Small intestine (tissue), 7 donors: ENCODE data around the gene KIF14. TPM values are rescaled to one million over a fixed set of nuclear protein-coding genes. Genes with fewer than 3 reads are reported as not detected.

ENCODE experiments used
- DNase-seq, 2 donors: peaks; one replicate each; pipeline versions ENCODE4 v3.0.0 to v3.0.0-alpha.2; 2013
- FAIRE-seq: peaks from 2 replicates; lab custom pipeline; 2012; peaks lifted over from hg19 to GRCh38; lab: Jason Lieb, UNC
- H3K27ac ChIP-seq, 3 donors: one replicate each; pipeline ENCODE4 v1.5.1; 2013; ENCODE audit warnings: low read length in 2 of 3, mild to moderate bottlenecking in 2 of 3, control low read depth in 1 of 3, inconsistent platforms in 1 of 3, low read depth in 1 of 3, moderate library complexity in 1 of 3
- H3K27me3 ChIP-seq, 3 donors: one replicate each; pipeline ENCODE4 v1.6.1; 2013; ENCODE audit warnings: low read length in 3 of 3, inconsistent platforms in 1 of 3; ENCODE audit not compliant: control insufficient read depth in 3 of 3, insufficient read depth in 3 of 3
- H3K36me3 ChIP-seq, 3 donors: one replicate each; pipeline ENCODE4 v1.6.1; 2013; ENCODE audit warnings: low read length in 3 of 3, inconsistent platforms in 1 of 3, low read depth in 1 of 3, mild to moderate bottlenecking in 1 of 3, moderate library complexity in 1 of 3; ENCODE audit not compliant: control insufficient read depth in 3 of 3, insufficient read depth in 2 of 3
- H3K4me1 ChIP-seq, 3 donors: one replicate each; pipeline ENCODE4 v1.6.1; 2013; ENCODE audit warnings: low read length in 2 of 3, inconsistent platforms in 1 of 3, low read depth in 1 of 3, mild to moderate bottlenecking in 1 of 3, moderate library complexity in 1 of 3; ENCODE audit not compliant: control insufficient read depth in 3 of 3, insufficient read depth in 2 of 3
- H3K4me3 ChIP-seq, 3 donors: one replicate each; pipeline ENCODE4 v1.5.1; 2013; ENCODE audit warnings: low read length in 3 of 3, control low read depth in 1 of 3, inconsistent platforms in 1 of 3, low read depth in 1 of 3, mild to moderate bottlenecking in 1 of 3, moderate library complexity in 1 of 3
- H3K9me3 ChIP-seq, 2 donors: one replicate each; pipeline ENCODE4 v1.6.1; 2013; ENCODE audit warnings: low read depth in 1 of 2, low read length in 1 of 2; ENCODE audit not compliant: control insufficient read depth in 2 of 2, insufficient read depth in 1 of 2
- WGBS, 3 donors: extraction: QIAGEN DNeasy Blood & Tissue Kit; methylation state at CpG; one replicate each; pipeline ENCODE4 v1.1.7; 2013; 5-methylcytosine and 5-hydroxymethylcytosine counted together
- polyA plus RNA-seq, 4 donors: library from polyadenylated mRNA; stranded (reverse) in 3 of 4; unstranded in 1 of 4; fragments of 200-250 nt in 3 of 4; fragments of 120-200 nt in 1 of 4; gene quantifications; one replicate each; pipeline versions ENCODE4 v1.2.1 to v1.2.3, GENCODE V29; 2013
- donor health status: healthy with polysubstance abuse.
- donor health status: control.
- donor health status: control.
- donor health status: Bipolar disorder and iron deficiency.
- donor health status: healthy.

KIF14 gene
- polyA plus RNA-seq, 4 donors, result 0.22 to 2.8 (median 1.9) TPM; not detected in 1

DNA sequence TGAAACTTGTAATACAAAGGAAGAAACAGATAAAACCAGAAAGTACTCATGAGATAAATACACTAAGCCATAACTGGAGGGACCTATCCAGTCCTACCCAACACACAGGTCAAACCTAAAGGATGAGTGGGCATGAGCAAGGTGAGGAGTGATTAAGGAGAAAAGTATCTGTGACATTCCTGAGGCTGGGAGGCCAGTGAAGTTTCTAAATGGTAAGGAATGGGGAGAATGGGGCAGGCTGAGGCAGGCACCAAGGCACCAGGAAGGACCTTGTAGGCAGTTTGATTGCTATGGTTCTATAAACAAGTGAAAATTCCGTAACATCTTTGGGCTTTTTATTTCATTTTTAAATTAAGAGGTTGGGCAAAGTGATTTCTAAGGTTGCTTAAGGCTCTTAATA is 38.7 kb upstream of the KIF14 start:
- peaks cover 0 to 3% (median 2%) of the 10 kb centered on the region in 3 donors for H3K4me1 ChIP-seq
- H3K27ac ChIP-seq, result no peak overlapping the region
- peaks cover 13 to 33% (median 26%) of the 10 kb centered on the region in 3 donors for H3K36me3 ChIP-seq
- no peak overlapping the region for H3K4me3 ChIP-seq
- DNase-seq, result no peak
- 95 to 100% (median 96%) methylated on average over 1 of the region's 1 CpG for WGBS, 3 donors
- no peaks in the 10 kb centered on the region for H3K9me3 ChIP-seq
- FAIRE-seq, result no peak
- H3K27me3 ChIP-seq, result no peaks in the 10 kb centered on the region

DNA sequence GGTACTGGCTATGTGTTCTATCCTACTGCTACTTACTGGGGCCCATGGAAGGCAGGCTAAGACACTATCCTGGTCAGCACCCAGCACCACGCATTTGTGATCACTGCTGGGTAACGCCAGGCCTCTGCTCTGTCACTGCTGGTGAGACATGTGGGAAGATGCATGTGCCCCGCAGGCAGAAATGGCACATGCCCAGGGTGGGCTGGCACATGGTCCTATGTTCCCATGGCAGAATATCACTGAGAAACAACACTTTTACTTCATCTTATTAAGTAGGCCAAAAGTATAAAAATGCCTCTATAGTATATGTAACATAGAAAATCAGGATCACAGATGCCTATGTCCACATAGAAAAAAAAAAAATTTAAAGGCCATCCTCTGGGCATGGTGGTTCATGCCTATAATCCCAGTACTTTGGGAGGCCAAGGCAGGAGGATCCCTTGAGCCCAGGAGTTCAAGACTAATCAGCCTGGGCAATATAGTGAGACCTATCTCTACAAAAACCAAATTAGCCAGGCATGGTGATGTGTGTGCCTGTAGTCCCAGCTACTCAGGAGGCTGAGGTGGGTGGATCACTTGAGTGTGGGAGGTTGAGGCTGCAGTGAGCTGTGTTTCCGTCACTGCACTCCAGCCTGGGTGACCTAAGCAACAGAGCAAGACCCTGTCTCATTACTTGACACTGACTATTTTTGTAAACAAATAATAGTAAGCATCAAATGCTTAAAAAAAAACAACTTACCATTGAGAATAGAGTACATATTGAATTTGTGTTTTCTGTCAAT is 37.7 kb upstream of the KIF14 start:
- Histone ChIP-seq H3K4me3 (no peak overlapping the region), H3K27ac (no peak overlapping the region), H3K4me1 (peaks cover 0 to 2% (median 0%) of the 10 kb centered on the region in 3 donors), H3K9me3 (no peaks in the 10 kb centered on the region), H3K36me3 (peaks cover 17 to 36% (median 23%) of the 10 kb centered on the region in 3 donors), H3K27me3 (no peaks in the 10 kb centered on the region)
- no peak for FAIRE-seq
- WGBS, 3 donors, result 83 to 99% (median 97%) methylated on average over 4 of the region's 4 CpGs
- no peak for DNase-seq

- FAIRE-seq (no peak), DNase-seq (no peak)
- H3K4me1 ChIP-seq, result no peaks in the 10 kb centered on the region
- WGBS, 3 donors, result 87 to 99% (median 90%) methylated on average over 5 of the region's 5 CpGs
- no peak overlapping the region for H3K27ac ChIP-seq
- no peak overlapping the region for H3K4me3 ChIP-seq
- H3K36me3 ChIP-seq, result peaks cover 11 to 33% (median 24%) of the 10 kb centered on the region in 3 donors
- no peaks in the 10 kb centered on the region for H3K9me3 ChIP-seq
- H3K27me3 ChIP-seq, result no peaks in the 10 kb centered on the region
Observed at GRCh38 chr1:200654660-200655059, 34.1 kb upstream of the KIF14 start.

DNA sequence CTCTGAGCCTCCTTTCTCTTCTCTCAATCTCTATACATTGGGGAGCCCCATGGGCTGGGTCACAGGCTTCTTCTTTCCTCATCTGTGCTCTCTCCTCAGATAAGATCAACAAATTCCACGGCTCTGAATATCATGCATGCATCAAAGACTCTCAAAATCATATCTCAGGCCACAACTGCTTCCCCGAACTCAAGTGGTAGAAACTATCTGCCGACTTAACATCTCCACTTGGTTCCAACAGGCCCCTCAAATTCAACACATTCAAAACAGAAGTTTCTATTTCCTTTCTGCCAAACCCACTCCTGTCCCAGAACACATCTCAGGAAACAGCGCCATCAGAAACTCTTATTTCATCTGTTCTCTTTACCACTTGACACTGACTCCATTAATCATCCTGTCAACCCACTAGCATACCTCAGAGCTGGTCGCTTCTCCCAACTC is 32.5 kb upstream of the KIF14 start:
- DNase-seq, result no peak
- 62 to 86% (median 65%) methylated on average over 5 of the region's 5 CpGs for WGBS, 3 donors
- no peaks in the 10 kb centered on the region for H3K4me1 ChIP-seq
- no peak overlapping the region for H3K27ac ChIP-seq
- FAIRE-seq, result no peak
- no peaks in the 10 kb centered on the region for H3K27me3 ChIP-seq
- no peaks in the 10 kb centered on the region for H3K9me3 ChIP-seq
- no peak overlapping the region for H3K4me3 ChIP-seq
- H3K36me3 ChIP-seq, result peaks cover 13 to 29% (median 19%) of the 10 kb centered on the region in 3 donors

DNA sequence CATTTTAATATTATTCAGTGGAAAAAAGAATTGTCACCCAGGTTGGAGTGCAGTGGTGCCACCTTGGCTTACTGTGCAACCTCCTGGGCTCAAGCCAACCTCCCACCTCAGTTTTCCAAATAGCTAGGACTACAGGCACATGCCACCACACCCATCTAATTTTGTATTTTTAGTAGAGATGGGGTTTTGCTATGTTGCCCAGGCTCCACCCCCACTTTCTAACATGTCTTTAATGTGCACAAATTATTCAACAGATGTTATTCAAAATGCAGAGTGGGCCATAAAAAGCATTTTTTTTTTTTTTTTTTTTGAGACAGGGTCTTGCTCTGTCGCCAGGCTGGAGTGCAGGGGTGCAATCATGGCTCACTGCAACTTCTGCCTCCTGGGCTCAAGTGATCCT is 31.8 kb upstream of the KIF14 start:
- no peak overlapping the region for H3K27ac ChIP-seq
- no peaks in the 10 kb centered on the region for H3K27me3 ChIP-seq
- no peaks in the 10 kb centered on the region for H3K9me3 ChIP-seq
- no peaks in the 10 kb centered on the region for H3K4me1 ChIP-seq
- H3K36me3 ChIP-seq, result peaks cover 11 to 32% (median 16%) of the 10 kb centered on the region in 3 donors
- no peak for FAIRE-seq
- 91 to 100% (median 96%) methylated on average over 1 of the region's 1 CpG for WGBS, 3 donors
- no peak overlapping the region for H3K4me3 ChIP-seq
- no peak for DNase-seq

DNA sequence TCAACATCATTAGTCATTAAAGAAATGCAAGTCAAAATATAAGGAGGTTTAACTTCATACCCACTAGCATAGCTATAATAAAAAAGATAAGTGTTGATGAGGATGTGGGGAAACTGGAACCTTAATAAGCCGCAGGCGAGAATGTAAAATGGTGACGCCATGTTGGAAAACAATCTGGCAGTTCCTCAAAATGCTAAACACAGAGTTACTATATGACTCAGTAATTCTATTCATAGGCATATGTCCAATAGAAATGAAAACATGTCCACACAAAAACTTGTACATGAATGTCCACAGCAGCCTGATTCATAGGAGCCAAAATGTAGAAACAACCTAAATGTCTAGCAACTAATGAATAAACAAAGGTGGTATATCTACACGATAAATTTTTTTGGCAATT is 26.0 kb upstream of the KIF14 start:
- 94 to 98% (median 95%) methylated on average over 4 of the region's 4 CpGs for WGBS, 3 donors
- no peak overlapping the region for H3K27ac ChIP-seq
- H3K9me3 ChIP-seq, result no peaks in the 10 kb centered on the region
- no peak overlapping the region for H3K4me3 ChIP-seq
- peaks cover 6 to 18% (median 18%) of the 10 kb centered on the region in 3 donors for H3K36me3 ChIP-seq
- H3K27me3 ChIP-seq, result no peaks in the 10 kb centered on the region
- FAIRE-seq, result no peak
- no peaks in the 10 kb centered on the region for H3K4me1 ChIP-seq
- no peak for DNase-seq

GRCh38 chr1:200644021-200644420 is 23.5 kb upstream of the KIF14 start:
- H3K27ac ChIP-seq, result no peak overlapping the region
- DNase-seq, result no peak
- H3K9me3 ChIP-seq, result no peaks in the 10 kb centered on the region
- FAIRE-seq, result no peak
- no peaks in the 10 kb centered on the region for H3K4me1 ChIP-seq
- H3K36me3 ChIP-seq, result peaks cover 8 to 15% (median 14%) of the 10 kb centered on the region in 3 donors
- H3K4me3 ChIP-seq, result no peak overlapping the region
- H3K27me3 ChIP-seq, result no peaks in the 10 kb centered on the region

- 88 to 94% (median 92%) methylated on average over 6 of the region's 6 CpGs for WGBS, 3 donors
- no peaks in the 10 kb centered on the region for H3K9me3 ChIP-seq
- FAIRE-seq (no peak), DNase-seq (no peak)
- no peaks in the 10 kb centered on the region for H3K4me1 ChIP-seq
- H3K4me3 ChIP-seq, result no peak overlapping the region
- H3K27me3 ChIP-seq, result no peaks in the 10 kb centered on the region
- H3K27ac ChIP-seq, result no peak overlapping the region
- peaks cover 3 to 12% (median 7%) of the 10 kb centered on the region in 3 donors for H3K36me3 ChIP-seq
Observed at GRCh38 chr1:200642481-200642880, 21.9 kb upstream of the KIF14 start.
